Fibroblast of mammary gland (primary cell): ENCODE results near the gene ACTN4.
A peak's percentile ranks its signal among the peaks of the same experiment; 100 is the strongest.

Source experiments
- DNase-seq: peaks from one replicate; pipeline ENCODE4 v3.0.0-alpha.2; 2010; ENCODE audit warnings: low read depth
- H3K4me3 ChIP-seq: 2 replicates; pipeline ENCODE4 v1.5.1; 2011; ENCODE audit warnings: low read depth, mild to moderate bottlenecking, low read length, moderate library complexity; ENCODE audit not compliant: control insufficient read depth
- CTCF ChIP-seq: conservative IDR thresholded peaks from 2 replicates; pipeline ENCODE4 v1.5.1; 2011; ENCODE audit warnings: low read depth, low read length, inconsistent platforms; ENCODE audit not compliant: control insufficient read depth, insufficient read depth

ACTN4 gene

GRCh38 chr19:38656171-38656981 is 8.9 kb downstream of the ACTN4 start:
- peak; percentile 84 for DNase-seq
- TF ChIP-seq CTCF: no peak
- H3K4me3 ChIP-seq: no peak overlapping the region

GRCh38 chr19:38657633-38658222 is 10.3 kb downstream of the ACTN4 start:
- no peak for TF ChIP-seq CTCF
- H3K4me3 ChIP-seq: no peak overlapping the region
- DNase-seq: peak; percentile 90

- no peak for TF ChIP-seq CTCF
- peak overlapping the region; percentile 23 for H3K4me3 ChIP-seq
- DNase-seq: peak; percentile 100
Measured at GRCh38 chr19:38658462-38659306, 11.2 kb downstream of the ACTN4 start.

- no peak for DNase-seq
- no peak for TF ChIP-seq CTCF
Measured at GRCh38 chr19:38660724-38661123, 13.3 kb downstream of the ACTN4 start.

GRCh38 chr19:38661136-38661535 is 13.7 kb downstream of the ACTN4 start:
- TF ChIP-seq CTCF: no peak
- DNase-seq: peak; percentile 69
- no peak overlapping the region for H3K4me3 ChIP-seq

More at GRCh38 chr19:38660724-38661123, 13.3 kb downstream of the ACTN4 start:
- no peak overlapping the region for H3K4me3 ChIP-seq

GRCh38 chr19:38661996-38662395 is 14.5 kb downstream of the ACTN4 start:
- no peak for DNase-seq
- no peak overlapping the region for H3K4me3 ChIP-seq
- TF ChIP-seq CTCF: no peak
